ENCODE data around the gene HPSE2.

The HPSE2 gene

DNA sequence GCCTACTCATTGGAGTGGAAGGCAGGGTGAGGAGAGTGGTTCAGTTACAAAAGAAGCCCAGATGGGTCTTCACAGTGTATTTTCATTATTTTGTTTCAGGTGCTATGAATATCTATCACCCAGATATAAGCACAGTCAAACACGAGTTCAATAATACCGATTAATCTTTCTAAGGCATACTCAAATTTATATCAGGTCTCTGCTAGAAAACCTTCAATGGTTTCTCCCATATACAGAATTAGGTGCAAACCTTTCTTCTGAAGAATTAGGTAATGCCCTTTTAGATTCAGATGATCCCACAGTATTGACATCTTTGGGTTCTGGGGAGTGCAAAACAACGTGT lies 774.2 kb downstream of the HPSE2 start:
- DNase-seq (ENCODE audit: low read depth): no peak

GRCh38 chr10:98460837-98461499 lies 774.7 kb downstream of the HPSE2 start:
- peak; percentile 73 for DNase-seq (ENCODE audit: low read depth)

DNA sequence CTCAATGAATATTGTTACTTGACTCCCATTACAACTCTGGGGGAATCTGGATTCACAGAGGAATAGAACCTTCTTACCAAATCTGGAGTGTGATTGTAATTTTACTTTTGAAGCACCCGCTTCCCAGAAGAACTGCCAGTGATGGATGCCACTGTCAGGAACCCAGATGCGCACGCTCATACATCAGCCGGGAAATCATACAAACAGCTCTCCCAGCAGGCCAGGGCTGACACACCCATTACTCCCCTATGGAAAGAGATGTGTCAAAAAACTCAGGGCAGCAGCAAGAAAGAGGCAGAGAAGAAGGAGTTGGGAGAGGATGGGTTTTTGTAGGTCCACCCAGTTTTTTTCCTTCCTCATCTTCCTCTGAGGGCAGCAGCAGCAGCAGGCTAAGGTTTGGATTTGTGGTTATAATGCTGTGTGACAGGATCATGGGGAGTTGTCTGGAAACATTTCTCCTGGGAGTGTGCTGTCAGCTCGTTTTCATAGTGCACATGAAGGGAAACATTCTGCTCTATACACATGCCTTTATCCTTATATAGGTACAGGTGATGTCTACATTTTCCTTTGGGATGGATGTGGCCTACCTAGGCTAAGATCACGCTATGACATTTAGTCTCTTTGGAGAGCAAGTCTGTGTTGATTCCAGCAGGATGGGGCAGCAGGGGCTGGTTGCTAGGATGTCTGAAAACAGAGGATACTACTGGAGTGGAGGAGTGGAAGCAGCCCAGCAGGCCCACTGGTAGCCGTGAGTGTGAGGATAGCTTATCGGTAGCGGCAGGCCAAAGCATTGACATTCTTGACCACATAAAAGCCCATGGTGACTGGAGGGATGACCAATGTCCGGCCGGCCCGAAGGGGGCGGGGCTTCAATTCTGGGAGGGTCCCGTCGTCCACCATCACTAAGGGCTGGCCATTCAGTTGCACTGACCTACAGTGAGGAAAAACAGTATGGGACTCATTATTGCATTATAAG lies 776.6 kb downstream of the HPSE2 start:
- no peak for DNase-seq (ENCODE audit: low read depth)

DNA sequence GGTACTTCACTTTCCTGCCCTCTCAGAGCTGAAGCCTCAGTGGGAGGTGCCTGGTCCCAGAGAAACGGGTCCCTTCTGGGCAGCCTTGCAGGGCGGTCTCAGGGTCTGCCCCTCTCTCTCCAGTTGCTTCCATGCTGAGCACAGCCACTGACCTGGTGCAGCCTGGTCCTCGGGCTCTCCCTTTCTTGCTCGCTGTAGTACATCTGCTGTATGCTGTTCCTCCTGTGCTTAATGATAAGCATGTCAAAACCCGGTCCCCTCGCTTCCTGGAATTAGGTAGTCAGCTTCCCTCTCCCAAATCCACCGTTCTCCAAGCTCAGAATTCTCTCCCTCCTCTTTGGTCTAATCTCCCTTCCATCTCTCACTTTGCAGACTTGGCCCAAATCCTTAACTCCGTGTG lies 777.9 kb downstream of the HPSE2 start:
- no peak for DNase-seq (ENCODE audit: low read depth)

- DNase-seq (ENCODE audit: low read depth): no peak
These were observed 778.8 kb downstream of the HPSE2 start for GRCh38 chr10:98456686-98457482.

DNA sequence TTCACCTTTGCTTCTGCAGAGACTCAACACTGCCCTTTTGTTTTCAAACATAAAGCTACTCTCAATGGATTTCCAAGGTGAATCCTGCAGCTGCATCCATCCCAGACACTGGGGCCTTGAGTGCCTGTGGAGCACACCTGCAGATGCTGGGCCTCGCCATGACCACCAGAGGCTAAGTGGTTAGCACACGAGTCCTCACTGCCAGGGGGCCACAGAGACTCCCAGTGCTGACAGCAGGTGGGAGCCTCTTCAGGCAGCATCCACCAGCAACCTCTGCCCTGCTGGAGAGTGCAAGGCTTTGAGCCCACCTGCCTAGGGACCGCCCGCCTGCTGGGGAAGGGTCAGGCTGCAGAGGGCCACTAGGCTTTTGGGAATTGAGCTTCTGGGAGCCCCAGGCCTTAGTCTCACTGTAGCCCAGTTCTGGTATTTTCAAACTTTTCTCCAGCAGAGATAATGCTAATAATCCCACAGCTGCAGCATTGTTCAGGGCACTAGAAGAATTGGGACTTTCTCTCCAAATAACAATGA lies 779.5 kb downstream of the HPSE2 start:
- DNase-seq (ENCODE audit: low read depth): no peak

DNA sequence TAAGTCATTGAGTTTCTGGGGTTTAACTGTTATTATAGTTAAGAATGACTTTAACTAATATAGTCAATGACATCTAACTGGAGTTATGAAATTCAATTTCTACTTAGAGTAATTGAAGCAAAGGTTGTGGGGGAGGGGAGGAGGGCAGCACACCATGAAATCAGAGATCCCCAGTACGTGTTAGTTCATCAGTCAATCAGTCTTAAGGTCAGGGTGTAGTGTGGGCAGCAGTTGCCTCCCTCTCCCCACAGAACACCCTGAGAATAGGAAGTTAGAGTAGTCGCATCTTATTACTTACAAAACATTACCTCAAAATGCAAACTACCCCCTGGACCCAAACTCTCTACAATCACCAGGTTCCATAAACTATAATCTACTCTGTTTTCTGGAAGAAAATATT lies 781.9 kb downstream of the HPSE2 start:
- no peak for DNase-seq (ENCODE audit: low read depth)

DNA sequence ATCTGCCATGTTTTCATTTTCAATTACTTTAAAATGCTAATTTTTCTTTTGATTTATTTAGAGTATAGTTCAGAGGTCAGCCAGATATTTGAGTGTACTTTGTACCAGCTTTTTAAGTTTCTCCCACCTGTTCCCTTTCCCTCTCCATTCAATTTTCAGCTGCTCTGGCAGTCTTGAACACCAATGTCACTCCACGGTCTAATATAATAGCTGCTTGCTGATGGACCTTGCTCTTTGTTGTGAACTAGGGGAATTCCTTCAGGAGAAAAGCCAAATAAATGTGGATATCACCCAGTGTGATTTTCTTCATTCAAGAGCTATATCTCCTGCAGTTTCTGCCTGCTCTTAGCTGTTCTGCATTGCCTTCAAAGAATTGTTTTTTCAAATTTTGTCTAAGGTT lies 785.0 kb downstream of the HPSE2 start:
- DNase-seq (ENCODE audit: low read depth): no peak

- no peak for DNase-seq (ENCODE audit: low read depth)
These were observed 786.4 kb downstream of the HPSE2 start for GRCh38 chr10:98449287-98449686.

- no peak for DNase-seq (ENCODE audit: low read depth)
These were observed 788.9 kb downstream of the HPSE2 start, which contains the start of gene HPS1 for GRCh38 chr10:98446661-98447221. HPS1 (minus strand) TSS chr10:98446935; CDS start chr10:98443240, 3,695 bp downstream.

- DNase-seq (ENCODE audit: low read depth): no peak
These were observed 789.4 kb downstream of the HPSE2 start for GRCh38 chr10:98446151-98446660.

DNA sequence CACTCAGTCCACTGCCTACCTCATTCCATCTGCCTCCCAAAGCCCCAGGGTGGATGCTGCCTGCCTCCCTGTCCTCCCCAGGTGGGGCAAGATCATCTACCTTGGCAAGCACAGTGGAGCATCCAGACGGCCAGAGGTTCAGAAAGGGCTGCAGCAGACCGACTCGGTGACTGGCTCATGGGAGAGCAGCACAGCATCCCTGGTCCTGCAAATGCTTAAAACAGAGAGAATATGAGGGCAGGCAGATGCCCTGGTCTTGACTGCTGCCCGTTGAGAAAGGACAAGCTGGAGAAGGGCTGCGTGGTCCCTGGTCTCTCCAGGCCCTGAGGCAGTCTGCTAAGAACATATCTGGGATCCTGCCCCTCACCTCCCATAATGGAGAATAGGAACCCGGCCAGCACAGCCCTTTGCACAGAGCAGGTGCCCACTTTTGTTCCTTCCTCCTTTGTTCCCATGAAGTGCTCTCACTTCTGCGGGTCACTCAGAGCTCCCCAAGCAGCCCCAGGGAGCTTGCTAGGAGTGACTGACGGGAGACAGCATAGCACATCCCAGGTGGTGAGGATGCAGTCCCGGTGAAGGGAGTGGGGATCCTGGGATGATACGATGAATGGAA lies 790.3 kb downstream of the HPSE2 start:
- DNase-seq (ENCODE audit: low read depth): no peak

DNA sequence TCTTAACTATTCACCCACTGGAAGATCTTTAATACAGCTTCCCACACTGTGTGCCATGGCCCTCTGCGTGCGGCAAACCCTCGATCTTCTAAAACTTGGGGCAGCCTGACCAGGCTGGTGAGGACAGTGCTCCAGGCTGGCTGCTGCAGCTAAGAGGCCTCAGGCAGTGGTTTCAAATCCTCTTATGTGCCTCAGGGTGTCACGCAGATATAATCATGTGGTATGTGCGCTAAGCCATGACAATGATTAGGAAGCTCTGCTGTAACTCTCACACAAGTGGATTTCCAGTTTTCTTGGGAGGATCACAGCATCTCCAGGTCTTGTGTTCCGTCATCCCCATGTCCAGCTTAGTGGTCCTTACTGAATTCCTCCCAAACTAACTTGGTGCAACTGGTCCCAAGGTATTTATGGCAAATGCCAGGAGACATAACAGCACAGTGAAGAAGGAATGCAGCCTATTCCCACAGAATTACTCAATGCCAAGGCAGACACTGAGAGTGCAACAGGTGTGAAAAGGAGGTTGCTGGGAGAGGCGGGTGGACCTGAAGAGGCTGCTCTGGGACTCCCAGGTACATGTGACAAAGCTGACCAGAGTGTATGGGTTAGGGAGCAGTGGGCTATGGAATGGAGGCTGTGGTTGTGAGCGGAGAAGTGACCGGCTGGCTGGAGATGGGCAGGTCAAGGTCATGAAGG lies 791.2 kb downstream of the HPSE2 start:
- DNase-seq (ENCODE audit: low read depth): no peak

GRCh38 chr10:98438715-98439114 lies 796.9 kb downstream of the HPSE2 start:
- no peak for DNase-seq (ENCODE audit: low read depth)

GRCh38 chr10:98436704-98437103 lies 798.9 kb downstream of the HPSE2 start:
- no peak for DNase-seq (ENCODE audit: low read depth)

- DNase-seq (ENCODE audit: low read depth): no peak
These were observed 800.5 kb downstream of the HPSE2 start for GRCh38 chr10:98435178-98435577.

DNA sequence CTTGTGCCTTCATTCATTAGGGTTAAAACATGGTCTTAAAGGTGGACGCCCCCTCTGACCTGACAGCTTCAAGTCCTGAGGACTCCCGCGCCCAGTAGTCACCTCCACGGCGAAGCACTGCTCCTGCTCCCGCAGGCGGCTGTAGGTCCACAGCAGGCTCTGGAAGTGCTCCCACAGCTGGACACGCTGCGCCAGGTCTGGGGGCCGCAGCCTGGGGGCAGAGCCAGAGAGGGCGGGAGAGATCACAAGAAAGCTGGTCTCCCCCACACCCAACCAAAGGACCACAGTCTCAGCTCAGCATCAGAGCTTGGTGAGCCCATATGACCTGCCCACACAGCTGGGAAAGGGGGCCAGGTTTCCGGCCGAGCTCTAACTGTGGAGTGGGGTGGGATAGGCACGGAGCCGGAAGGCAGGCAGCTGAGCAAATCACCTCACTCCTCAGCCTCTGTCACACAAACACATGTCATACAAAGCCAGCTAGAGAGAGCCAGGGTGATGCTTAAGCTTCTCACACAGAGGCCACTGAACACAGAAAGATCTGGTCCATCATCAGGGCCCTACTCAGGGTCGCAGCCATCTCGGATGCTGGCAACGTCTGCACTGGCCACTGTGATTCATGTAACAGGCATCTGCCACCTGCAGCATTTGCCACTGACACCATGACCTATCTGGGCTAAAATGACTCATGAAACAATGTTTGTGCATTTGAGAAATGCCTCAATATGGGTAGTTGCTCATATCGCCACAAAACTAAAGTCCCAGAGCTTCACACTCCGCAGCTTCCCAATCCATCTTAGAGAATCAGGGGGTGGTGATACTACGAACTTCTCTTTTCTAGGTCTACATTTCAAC lies 801.5 kb downstream of the HPSE2 start:
- DNase-seq (ENCODE audit: low read depth): peak; percentile 50

- DNase-seq (ENCODE audit: low read depth): no peak
These were observed 802.3 kb downstream of the HPSE2 start for GRCh38 chr10:98433371-98433770.

- no peak for DNase-seq (ENCODE audit: low read depth)
These were observed 803.3 kb downstream of the HPSE2 start for GRCh38 chr10:98432330-98432729.

DNA sequence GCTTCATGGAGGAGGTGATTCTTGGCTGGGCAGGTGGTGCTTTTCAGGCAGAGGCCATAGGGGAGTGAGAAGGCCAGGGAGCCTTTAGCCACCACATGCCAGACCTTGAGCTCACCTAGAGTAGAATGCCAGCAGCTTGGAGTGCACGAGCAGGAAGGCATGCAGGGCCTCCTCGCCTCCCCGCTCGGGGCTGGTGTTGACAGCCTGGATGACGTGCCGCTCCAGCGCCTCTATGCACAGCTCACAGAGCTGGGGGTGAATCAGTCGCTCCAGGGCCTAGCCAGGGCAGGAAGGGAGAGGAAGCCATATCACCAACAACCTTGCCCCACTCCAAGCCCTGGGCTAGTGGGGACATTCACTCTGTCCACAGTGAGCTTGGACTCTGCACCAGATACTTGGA lies 804.6 kb downstream of the HPSE2 start:
- no peak for DNase-seq (ENCODE audit: low read depth)

All from HS-27A (cell line).